Progenitor cell of endocrine pancreas (in vitro differentiated cells): Measurements from ENCODE around the gene RAB11FIP3. TPM values are rescaled to one million over a fixed set of nuclear protein-coding genes. Genes with fewer than 3 reads are reported as not detected.

ENCODE experiments used
- DNase-seq: peaks from one replicate; pipeline ENCODE4 v3.0.0; 2021; ENCODE audit warnings: low spot score; ENCODE audit not compliant: unreplicated experiment
- H3K27ac Mint-ChIP-seq: 2 replicates; pipeline ENCODE4 v1.8.0; 2021; ENCODE audit warnings: mild to moderate bottlenecking, moderate library complexity, mixed read lengths
- H3K27me3 Mint-ChIP-seq: 2 replicates; pipeline ENCODE4 v1.8.0; 2021; ENCODE audit warnings: mixed read lengths
- H3K36me3 Mint-ChIP-seq: 2 replicates; pipeline ENCODE4 v1.8.0; 2022; ENCODE audit warnings: mixed read lengths; ENCODE audit not compliant: insufficient read depth
- H3K4me1 Mint-ChIP-seq: 2 replicates; pipeline ENCODE4 v1.8.0; 2021; ENCODE audit warnings: low read depth, mixed read lengths
- H3K4me3 Mint-ChIP-seq: 2 replicates; pipeline ENCODE4 v1.8.0; 2021; ENCODE audit warnings: low read depth, mild to moderate bottlenecking, moderate library complexity, mixed read lengths
- H3K9me3 Mint-ChIP-seq: 2 replicates; pipeline ENCODE4 v1.8.0; 2021; ENCODE audit warnings: low read depth, mixed read lengths
- total RNA-seq: library from RNA; stranded (reverse); gene quantifications from 2 replicates; pipeline ENCODE4 v1.2.1, GENCODE V29; 2021
- TF ChIP-seq, protein P1 (sequence below): fragments of 200-600 bp; sonication (generic); IDR thresholded peaks from one replicate; pipeline ENCODE4 v1.5.0; 2021; ENCODE audit warnings: antibody characterized with exemption, mild to moderate bottlenecking; ENCODE audit not compliant: unreplicated experiment

RAB11FIP3 gene
- total RNA-seq, 1 donor from 2014 or later: 97.9 TPM

DNA sequence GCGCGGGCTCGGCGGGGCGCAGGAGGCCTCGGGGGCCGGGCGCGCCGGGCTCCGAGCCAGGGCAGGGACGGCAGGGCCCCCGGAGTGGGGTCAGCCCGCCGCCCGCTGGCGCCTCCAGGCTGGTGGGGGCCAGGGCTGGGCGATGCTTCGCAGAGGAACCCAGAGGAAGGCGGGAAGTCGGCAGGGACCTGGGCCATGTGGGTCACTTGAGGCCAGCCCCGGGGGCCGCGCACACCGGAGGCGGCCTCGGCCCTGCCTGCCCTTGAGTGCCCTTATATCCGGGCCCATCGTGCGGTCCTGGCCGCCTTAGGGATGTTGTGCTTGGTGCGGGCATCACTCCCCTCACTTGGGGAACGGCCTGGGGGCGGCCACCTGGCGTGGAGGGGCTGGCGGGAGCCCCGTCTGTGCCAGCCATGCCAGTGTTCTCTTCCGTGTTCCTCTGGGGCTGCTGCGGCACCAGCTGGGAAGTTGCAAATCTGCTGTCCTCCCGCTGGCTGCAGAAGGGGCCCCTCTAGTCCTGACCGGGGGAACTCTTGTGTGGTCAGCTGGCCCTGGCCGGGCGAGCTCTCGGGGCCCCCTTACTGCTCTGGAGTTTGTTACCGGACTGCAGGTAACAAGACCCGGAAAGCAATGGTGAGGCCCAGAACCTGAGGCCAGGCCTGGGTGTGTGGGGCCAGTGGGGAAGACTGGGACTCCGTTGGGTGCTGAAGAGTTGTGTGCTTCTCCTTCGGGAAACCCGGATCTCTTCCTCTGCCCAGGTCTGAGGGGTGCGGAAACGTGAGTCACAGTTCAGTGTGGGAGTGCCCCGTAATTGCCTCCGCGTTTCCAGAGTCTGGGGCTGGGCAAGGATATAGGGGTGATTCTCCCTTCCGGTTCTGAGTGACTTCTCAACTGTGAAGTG, 102.9 kb downstream of the RAB11FIP3 start:
- H3K9me3 Mint-ChIP-seq: no peaks in the 10 kb centered on the region
- H3K4me3 Mint-ChIP-seq: peak overlapping the region; percentile 80
- H3K27ac Mint-ChIP-seq: peak overlapping the region; percentile 69
- H3K27me3 Mint-ChIP-seq: no peaks in the 10 kb centered on the region
- peaks cover 2% of the 10 kb centered on the region for H3K36me3 Mint-ChIP-seq
- H3K4me1 Mint-ChIP-seq: peaks cover 16% of the 10 kb centered on the region
- TF ChIP-seq, protein P1, sequence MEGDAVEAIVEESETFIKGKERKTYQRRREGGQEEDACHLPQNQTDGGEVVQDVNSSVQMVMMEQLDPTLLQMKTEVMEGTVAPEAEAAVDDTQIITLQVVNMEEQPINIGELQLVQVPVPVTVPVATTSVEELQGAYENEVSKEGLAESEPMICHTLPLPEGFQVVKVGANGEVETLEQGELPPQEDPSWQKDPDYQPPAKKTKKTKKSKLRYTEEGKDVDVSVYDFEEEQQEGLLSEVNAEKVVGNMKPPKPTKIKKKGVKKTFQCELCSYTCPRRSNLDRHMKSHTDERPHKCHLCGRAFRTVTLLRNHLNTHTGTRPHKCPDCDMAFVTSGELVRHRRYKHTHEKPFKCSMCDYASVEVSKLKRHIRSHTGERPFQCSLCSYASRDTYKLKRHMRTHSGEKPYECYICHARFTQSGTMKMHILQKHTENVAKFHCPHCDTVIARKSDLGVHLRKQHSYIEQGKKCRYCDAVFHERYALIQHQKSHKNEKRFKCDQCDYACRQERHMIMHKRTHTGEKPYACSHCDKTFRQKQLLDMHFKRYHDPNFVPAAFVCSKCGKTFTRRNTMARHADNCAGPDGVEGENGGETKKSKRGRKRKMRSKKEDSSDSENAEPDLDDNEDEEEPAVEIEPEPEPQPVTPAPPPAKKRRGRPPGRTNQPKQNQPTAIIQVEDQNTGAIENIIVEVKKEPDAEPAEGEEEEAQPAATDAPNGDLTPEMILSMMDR: no peak
- no peak for DNase-seq

GRCh38 chr16:529012-529575, 103.6 kb downstream of the RAB11FIP3 start:
- DNase-seq: no peak
- Mint-ChIP-seq H3K4me3 (peak overlapping the region; percentile 80), H3K27ac (no peak overlapping the region), H3K27me3 (no peaks in the 10 kb centered on the region), H3K4me1 (peaks cover 21% of the 10 kb centered on the region), H3K9me3 (no peaks in the 10 kb centered on the region), H3K36me3 (peaks cover 2% of the 10 kb centered on the region)
- TF ChIP-seq, protein P1: no peak

GRCh38 chr16:530111-530817, 104.8 kb downstream of the RAB11FIP3 start:
- TF ChIP-seq, protein P1: no peak
- DNase-seq: no peak
- no peaks in the 10 kb centered on the region for H3K9me3 Mint-ChIP-seq
- H3K27ac Mint-ChIP-seq: no peak overlapping the region
- H3K27me3 Mint-ChIP-seq: no peaks in the 10 kb centered on the region
- H3K4me3 Mint-ChIP-seq: peak overlapping the region; percentile 52
- peaks cover 2% of the 10 kb centered on the region for H3K36me3 Mint-ChIP-seq
- H3K4me1 Mint-ChIP-seq: peaks cover 23% of the 10 kb centered on the region

DNA sequence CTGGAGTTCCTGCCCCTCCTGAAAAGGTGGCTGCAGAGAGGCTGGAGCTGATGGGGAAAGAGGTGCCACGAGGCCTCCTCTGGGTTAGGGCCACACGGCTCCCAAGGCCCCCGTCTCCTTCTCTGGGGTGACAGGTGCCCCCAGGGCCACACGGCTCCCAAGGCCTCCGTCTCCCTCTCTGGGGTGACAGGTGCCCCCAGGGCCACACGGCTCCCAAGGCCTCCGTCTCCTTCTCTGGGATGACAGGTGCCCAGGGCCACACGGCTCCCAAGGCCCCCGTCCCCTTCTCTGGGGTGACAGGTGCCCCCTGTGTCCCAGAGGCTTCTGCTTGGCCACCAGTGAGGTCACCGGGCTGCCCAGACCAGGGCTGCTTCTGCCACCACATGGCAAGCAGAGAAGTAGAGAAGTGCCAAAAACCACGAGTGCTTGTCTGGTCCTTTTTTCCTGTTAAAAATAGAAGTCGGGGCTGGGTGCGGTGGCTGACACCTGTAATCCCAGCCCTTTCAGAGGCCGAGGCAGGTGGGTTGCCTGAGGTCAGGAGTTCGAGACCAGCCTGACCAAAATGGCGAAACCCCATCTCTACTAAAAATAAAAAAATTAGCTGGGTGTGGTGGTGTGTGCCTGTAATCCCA, 106.2 kb downstream of the RAB11FIP3 start:
- Mint-ChIP-seq H3K27ac (no peak overlapping the region), H3K4me1 (peaks cover 13% of the 10 kb centered on the region), H3K27me3 (no peaks in the 10 kb centered on the region), H3K9me3 (no peaks in the 10 kb centered on the region), H3K36me3 (no peaks in the 10 kb centered on the region), H3K4me3 (no peak overlapping the region)
- TF ChIP-seq, protein P1: no peak
- no peak for DNase-seq
